HG03457 (cell line): Measurements from ENCODE around the gene EXOSC6.
"Not testable (repeated sequence)": the region's sequence is repeated elsewhere in the genome, so short reads cannot be mapped to it uniquely, and the experiment has no call there.

Experiments used
- ATAC-seq: cut with Tn5 transposase; IDR thresholded peaks from one replicate; pipeline ENCODE4 v1.9.1; 2021; ENCODE audit warnings: moderate number of reproducible peaks; ENCODE audit not compliant: unreplicated experiment

The EXOSC6 gene

DNA sequence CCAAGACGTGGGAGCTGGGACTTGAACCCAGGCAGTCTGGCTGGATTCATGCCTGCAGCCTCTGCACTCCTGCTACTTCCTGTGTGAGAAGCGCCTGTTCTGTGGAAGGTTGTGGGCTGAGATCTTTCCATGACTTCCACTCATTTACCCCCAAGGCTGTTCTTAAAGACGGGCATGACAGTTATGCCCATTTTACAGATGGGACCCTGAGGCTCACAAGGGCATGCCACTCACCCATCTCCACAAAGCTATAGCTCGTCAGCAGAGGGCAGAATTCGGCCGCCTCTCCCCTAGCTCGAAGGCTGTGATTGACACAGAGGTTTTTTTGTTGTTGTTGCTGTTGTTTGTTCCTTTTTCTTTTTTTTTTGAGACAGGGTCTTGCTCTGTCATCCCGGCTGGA, 51.7 kb downstream of the EXOSC6 start:
- ATAC-seq: not testable (repeated sequence)

DNA sequence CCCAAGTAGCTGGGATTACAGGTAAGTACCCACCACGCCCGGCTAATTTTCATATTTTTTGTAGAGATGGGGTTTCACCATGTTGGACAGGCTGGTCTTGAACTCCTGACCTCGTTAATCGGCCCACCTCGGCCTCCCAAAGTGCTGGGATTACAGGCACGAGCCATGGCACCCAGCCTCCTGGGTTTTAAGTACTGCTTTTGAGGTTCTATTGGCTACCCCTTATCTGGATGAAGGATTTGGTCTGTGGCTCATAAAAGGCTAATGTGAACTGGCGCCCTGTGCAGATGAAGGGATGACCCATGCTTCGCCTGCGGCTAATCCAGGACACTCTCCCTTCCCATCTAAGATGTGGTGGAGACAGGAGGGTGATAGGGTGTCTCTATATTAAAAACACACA, 52.6 kb downstream of the EXOSC6 start:
- not testable (repeated sequence) for ATAC-seq

GRCh38 chr16:70198666-70199065, 53.1 kb downstream of the EXOSC6 start:
- not testable (repeated sequence) for ATAC-seq

- ATAC-seq: not testable (repeated sequence)
Observed at GRCh38 chr16:70198230-70198629, 53.5 kb downstream of the EXOSC6 start.

DNA sequence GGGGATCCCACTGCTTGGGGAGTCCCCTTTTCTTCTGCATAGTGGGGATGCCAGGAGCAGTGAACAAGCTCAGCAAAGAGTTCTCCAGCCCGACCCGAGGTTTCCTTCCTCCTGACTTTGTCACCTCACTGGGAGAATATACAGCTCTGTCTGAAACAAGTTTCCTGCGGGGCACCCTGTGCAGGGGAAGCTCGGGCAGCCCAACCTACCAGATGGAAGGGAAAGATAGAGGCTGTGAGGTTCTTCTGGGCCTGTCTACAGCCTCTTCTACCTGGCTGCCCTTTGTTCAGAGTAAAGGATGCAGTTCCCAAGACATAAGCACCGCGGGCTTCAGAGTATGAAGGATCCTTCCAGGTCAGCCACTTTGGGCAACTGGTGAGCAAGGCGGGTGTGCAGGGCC, 54.1 kb downstream of the EXOSC6 start:
- ATAC-seq: not testable (repeated sequence)
